GM23338 (cell line): Measurements from ENCODE around the gene PBX3. TPM values are rescaled to one million over a fixed set of nuclear protein-coding genes. Genes with fewer than 3 reads are reported as not detected.
A peak's percentile ranks its signal among the peaks of the same experiment; 100 is the strongest.

Experiments used
- ATAC-seq: fragments of 200-7000 bp; cut with Tn5 transposase; 3 replicates; pipeline ENCODE4 v1.9.1; 2020
- DNase-seq: peaks from one replicate; pipeline ENCODE4 v3.0.0-alpha.2; 2015; ENCODE audit warnings: low spot score
- H2AFZ ChIP-seq: fragments of 200-600 bp; sonication (generic); 2 replicates; pipeline ENCODE4 v1.8.0; 2016; ENCODE audit warnings: antibody characterized with exemption, mild to moderate bottlenecking, moderate library complexity
- H3F3A ChIP-seq: fragments of 200-600 bp; sonication (generic); replicated peaks from 2 replicates; pipeline ENCODE4 v1.8.0; 2017; ENCODE audit warnings: antibody characterized with exemption, mixed run types, low read depth
- H3K27ac ChIP-seq: fragments of 200-600 bp; sonication (generic); 2 replicates; pipeline ENCODE4 v1.6.1; 2016; ENCODE audit warnings: low read depth
- H3K27me3 ChIP-seq: fragments of 200-600 bp; sonication (generic); 2 replicates; pipeline ENCODE4 v1.8.0; 2016; ENCODE audit warnings: mild to moderate bottlenecking, mixed run types, moderate library complexity; ENCODE audit not compliant: insufficient read depth
- H3K36me3 ChIP-seq: fragments of 200-600 bp; sonication (generic); 2 replicates; pipeline ENCODE4 v1.8.0; 2016; ENCODE audit warnings: mild to moderate bottlenecking; ENCODE audit not compliant: insufficient read depth
- H3K4me1 ChIP-seq: fragments of 200-600 bp; sonication (generic); 2 replicates; pipeline ENCODE4 v1.8.0; 2016; ENCODE audit warnings: mild to moderate bottlenecking, moderate library complexity; ENCODE audit not compliant: insufficient read depth
- H3K4me2 ChIP-seq: fragments of 200-600 bp; sonication (generic); 2 replicates; pipeline ENCODE4 v1.7.1; 2017; ENCODE audit warnings: mixed run types
- H3K4me3 ChIP-seq: fragments of 200-600 bp; sonication (generic); 2 replicates; pipeline ENCODE4 v1.6.1; 2016; ENCODE audit warnings: mixed run types
- H3K79me2 ChIP-seq: fragments of 200-600 bp; sonication (generic); replicated peaks from 2 replicates; pipeline ENCODE4 v1.8.0; 2017; ENCODE audit warnings: mild to moderate bottlenecking; ENCODE audit not compliant: insufficient read depth
- H3K9me2 ChIP-seq: fragments of 200-600 bp; sonication (generic); 2 replicates; pipeline ENCODE4 v1.8.0; 2017; ENCODE audit not compliant: insufficient read depth
- H4K20me1 ChIP-seq: fragments of 200-600 bp; sonication (generic); replicated peaks from 2 replicates; pipeline ENCODE4 v1.8.0; 2017; ENCODE audit warnings: mild to moderate bottlenecking; ENCODE audit not compliant: insufficient read depth
- H3K27ac Mint-ChIP-seq: 2 replicates; pipeline ENCODE4 v1.8.0; 2020; ENCODE audit warnings: inconsistent platforms, mild to moderate bottlenecking, moderate library complexity, mixed read lengths
- H3K27me3 Mint-ChIP-seq: 3 replicates; pipeline ENCODE4 v1.8.0; 2022; ENCODE audit warnings: low read depth, mild to moderate bottlenecking, moderate library complexity, mixed read lengths, inconsistent platforms; ENCODE audit not compliant: insufficient read depth, poor library complexity
- H3K36me3 Mint-ChIP-seq: 3 replicates; pipeline ENCODE4 v1.8.0; 2021; ENCODE audit warnings: low read depth, mild to moderate bottlenecking, inconsistent platforms, moderate library complexity, mixed read lengths
- H3K4me1 Mint-ChIP-seq: 3 replicates; pipeline ENCODE4 v1.8.0; 2020; ENCODE audit warnings: mild to moderate bottlenecking, inconsistent platforms, mixed read lengths
- H3K4me3 Mint-ChIP-seq: 3 replicates; pipeline ENCODE4 v1.8.0; 2021; ENCODE audit warnings: moderate library complexity, mild to moderate bottlenecking, inconsistent platforms, mixed read lengths
- H3K9me3 Mint-ChIP-seq: 3 replicates; pipeline ENCODE4 v1.8.0; 2020; ENCODE audit warnings: moderate library complexity, mild to moderate bottlenecking, inconsistent platforms, mixed read lengths
- CREB1 ChIP-seq: fragments of 250-450 bp; sonication (Bioruptor Pico); IDR thresholded peaks from 2 replicates; pipeline ENCODE4 v1.5.0; 2020; ENCODE audit warnings: low read depth, mild to moderate bottlenecking, moderate library complexity
- CTCF ChIP-seq, 2 experiments: fragments of 200-600 bp in 1 of 2; sonication (generic) in 1 of 2; conservative IDR thresholded peaks; 2 replicates each; pipeline versions ENCODE4 v1.5.1 to v1.6.1; 2016 to 2017; ENCODE audit warnings: antibody characterized with exemption in 2 of 2, low read depth in 2 of 2, mild to moderate bottlenecking in 2 of 2, moderate library complexity in 1 of 2
- ETS1 ChIP-seq: IDR thresholded peaks from 2 replicates; pipeline ENCODE4 v1.6.1; 2016; ENCODE audit warnings: antibody characterized with exemption
- EZH2 ChIP-seq: fragments of 200-600 bp; sonication (generic); IDR thresholded peaks from one replicate; pipeline ENCODE4 v1.8.0; 2017; ENCODE audit warnings: antibody characterized with exemption, mild to moderate bottlenecking, low read depth; ENCODE audit not compliant: unreplicated experiment
- EZH2phosphoT487 ChIP-seq: fragments of 200-600 bp; sonication (generic); IDR thresholded peaks from one replicate; pipeline ENCODE4 v1.8.1; 2018; ENCODE audit warnings: antibody characterized with exemption; ENCODE audit not compliant: unreplicated experiment
- JUNB ChIP-seq: IDR thresholded peaks from one replicate; pipeline ENCODE4 v1.6.1; 2016; ENCODE audit warnings: antibody characterized with exemption; ENCODE audit not compliant: unreplicated experiment
- NANOG ChIP-seq: IDR thresholded peaks from 2 replicates; pipeline ENCODE4 v1.6.1; 2016; ENCODE audit warnings: antibody characterized with exemption, borderline replicate concordance
- POLR2AphosphoS5 ChIP-seq: IDR thresholded peaks from 2 replicates; pipeline ENCODE4 v1.6.1; 2016; ENCODE audit warnings: antibody characterized with exemption, low read depth
- REST ChIP-seq: IDR thresholded peaks from one replicate; pipeline ENCODE4 v1.6.1; 2018; ENCODE audit warnings: antibody characterized with exemption; ENCODE audit not compliant: unreplicated experiment
- STAT1 ChIP-seq: IDR thresholded peaks from one replicate; pipeline ENCODE4 v1.6.1; 2016; ENCODE audit warnings: antibody characterized with exemption; ENCODE audit not compliant: unreplicated experiment
- ZNF114 ChIP-seq: fragments of 250-450 bp; sonication (Bioruptor Pico); IDR thresholded peaks from 2 replicates; pipeline ENCODE4 v1.5.0; 2020; ENCODE audit warnings: mild to moderate bottlenecking, moderate library complexity
- ZNF331 ChIP-seq: fragments of 250-450 bp; sonication (Bioruptor Pico); IDR thresholded peaks from 2 replicates; pipeline ENCODE4 v1.5.0; 2020; ENCODE audit warnings: low read depth, mild to moderate bottlenecking, moderate library complexity
- polyA plus RNA-seq: library from polyadenylated mRNA; unstranded; fragments of >200 nt; fragmentation: Nextera tagmentation; extraction: Ambion mirVana; gene quantifications from 2 replicates; pipeline ENCODE4 v1.2.1, GENCODE V29; 2016
- total RNA-seq: library from RNA; depleted of rRNA; stranded (reverse); fragments of >200 nt; shearing (Covaris generic); gene quantifications from 2 replicates; pipeline ENCODE4 v1.2.3, GENCODE V29; 2014
- TF ChIP-seq, protein P1 (sequence below): fragments of 250-450 bp; sonication (Bioruptor Pico); IDR thresholded peaks from 2 replicates; pipeline ENCODE4 v1.5.0; 2020; ENCODE audit warnings: mild to moderate bottlenecking, moderate library complexity

Gene PBX3
- total and polyA plus RNA-seq, 2 experiments from 2014 or later, result 28.9 to 50.5 TPM

DNA sequence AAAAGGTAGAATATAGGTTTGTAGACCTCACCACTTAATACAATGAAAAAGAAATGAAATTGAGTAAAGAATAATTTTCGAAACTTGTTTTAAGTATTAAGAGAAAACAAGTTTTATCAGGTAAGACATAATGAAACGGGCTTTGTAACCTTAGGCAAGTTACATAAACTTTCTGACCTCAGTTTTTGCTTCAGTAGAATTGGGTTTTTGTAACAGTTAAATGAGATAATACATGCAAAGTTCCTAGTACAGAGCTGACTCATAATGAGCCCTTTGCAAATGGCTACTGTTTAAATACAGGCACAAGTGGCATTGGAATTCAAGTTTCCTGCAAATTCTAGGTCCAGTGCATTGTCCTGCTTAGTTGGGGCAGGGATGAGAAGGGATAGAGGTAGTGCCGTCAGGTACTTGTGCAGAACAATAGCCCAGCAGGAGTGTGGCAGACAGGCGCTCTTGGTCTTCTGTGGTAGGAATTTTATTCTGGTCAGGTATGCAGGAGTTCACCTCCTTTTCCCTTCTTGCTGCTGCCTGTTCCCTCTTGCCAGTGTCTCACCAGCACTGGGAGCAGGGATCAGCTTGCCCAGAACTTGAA lies 203.8 kb downstream of the PBX3 start:
- Mint-ChIP-seq H3K36me3 (peaks cover 11% of the 10 kb centered on the region), H3K27me3 (peaks cover 2% of the 10 kb centered on the region), H3K9me3 (peaks cover 8% of the 10 kb centered on the region; the same call in 2 of the 3 replicates), H3K4me1 (peaks cover 47% of the 10 kb centered on the region), H3K27ac (peak overlapping the region; percentile 98), H3K4me3 (peak overlapping the region; percentile 18; the same call in 1 of the 3 replicates)
- TF ChIP-seq JUNB (no peak), EZH2 (no peak), ZNF114 (CRISPR knock-in tag) (0 out of 2 replicates have a peak, but pooled peaks have one; percentile 51), ETS1 (no peak), POLR2AphosphoS5 (no peak), NANOG (peak; percentile 70), CTCF (conservative IDR thresholded peaks at IDR 0.05; ENCODE audit: low read depth in 2 of 2) (no peak), EZH2phosphoT487 (no peak), STAT1 (no peak), CREB1 (peak; percentile 46; the same call in 1 of the 2 replicates), ZNF331 (CRISPR knock-in tag) (no peak), REST (peak; percentile 28)
- TF ChIP-seq, protein P1, sequence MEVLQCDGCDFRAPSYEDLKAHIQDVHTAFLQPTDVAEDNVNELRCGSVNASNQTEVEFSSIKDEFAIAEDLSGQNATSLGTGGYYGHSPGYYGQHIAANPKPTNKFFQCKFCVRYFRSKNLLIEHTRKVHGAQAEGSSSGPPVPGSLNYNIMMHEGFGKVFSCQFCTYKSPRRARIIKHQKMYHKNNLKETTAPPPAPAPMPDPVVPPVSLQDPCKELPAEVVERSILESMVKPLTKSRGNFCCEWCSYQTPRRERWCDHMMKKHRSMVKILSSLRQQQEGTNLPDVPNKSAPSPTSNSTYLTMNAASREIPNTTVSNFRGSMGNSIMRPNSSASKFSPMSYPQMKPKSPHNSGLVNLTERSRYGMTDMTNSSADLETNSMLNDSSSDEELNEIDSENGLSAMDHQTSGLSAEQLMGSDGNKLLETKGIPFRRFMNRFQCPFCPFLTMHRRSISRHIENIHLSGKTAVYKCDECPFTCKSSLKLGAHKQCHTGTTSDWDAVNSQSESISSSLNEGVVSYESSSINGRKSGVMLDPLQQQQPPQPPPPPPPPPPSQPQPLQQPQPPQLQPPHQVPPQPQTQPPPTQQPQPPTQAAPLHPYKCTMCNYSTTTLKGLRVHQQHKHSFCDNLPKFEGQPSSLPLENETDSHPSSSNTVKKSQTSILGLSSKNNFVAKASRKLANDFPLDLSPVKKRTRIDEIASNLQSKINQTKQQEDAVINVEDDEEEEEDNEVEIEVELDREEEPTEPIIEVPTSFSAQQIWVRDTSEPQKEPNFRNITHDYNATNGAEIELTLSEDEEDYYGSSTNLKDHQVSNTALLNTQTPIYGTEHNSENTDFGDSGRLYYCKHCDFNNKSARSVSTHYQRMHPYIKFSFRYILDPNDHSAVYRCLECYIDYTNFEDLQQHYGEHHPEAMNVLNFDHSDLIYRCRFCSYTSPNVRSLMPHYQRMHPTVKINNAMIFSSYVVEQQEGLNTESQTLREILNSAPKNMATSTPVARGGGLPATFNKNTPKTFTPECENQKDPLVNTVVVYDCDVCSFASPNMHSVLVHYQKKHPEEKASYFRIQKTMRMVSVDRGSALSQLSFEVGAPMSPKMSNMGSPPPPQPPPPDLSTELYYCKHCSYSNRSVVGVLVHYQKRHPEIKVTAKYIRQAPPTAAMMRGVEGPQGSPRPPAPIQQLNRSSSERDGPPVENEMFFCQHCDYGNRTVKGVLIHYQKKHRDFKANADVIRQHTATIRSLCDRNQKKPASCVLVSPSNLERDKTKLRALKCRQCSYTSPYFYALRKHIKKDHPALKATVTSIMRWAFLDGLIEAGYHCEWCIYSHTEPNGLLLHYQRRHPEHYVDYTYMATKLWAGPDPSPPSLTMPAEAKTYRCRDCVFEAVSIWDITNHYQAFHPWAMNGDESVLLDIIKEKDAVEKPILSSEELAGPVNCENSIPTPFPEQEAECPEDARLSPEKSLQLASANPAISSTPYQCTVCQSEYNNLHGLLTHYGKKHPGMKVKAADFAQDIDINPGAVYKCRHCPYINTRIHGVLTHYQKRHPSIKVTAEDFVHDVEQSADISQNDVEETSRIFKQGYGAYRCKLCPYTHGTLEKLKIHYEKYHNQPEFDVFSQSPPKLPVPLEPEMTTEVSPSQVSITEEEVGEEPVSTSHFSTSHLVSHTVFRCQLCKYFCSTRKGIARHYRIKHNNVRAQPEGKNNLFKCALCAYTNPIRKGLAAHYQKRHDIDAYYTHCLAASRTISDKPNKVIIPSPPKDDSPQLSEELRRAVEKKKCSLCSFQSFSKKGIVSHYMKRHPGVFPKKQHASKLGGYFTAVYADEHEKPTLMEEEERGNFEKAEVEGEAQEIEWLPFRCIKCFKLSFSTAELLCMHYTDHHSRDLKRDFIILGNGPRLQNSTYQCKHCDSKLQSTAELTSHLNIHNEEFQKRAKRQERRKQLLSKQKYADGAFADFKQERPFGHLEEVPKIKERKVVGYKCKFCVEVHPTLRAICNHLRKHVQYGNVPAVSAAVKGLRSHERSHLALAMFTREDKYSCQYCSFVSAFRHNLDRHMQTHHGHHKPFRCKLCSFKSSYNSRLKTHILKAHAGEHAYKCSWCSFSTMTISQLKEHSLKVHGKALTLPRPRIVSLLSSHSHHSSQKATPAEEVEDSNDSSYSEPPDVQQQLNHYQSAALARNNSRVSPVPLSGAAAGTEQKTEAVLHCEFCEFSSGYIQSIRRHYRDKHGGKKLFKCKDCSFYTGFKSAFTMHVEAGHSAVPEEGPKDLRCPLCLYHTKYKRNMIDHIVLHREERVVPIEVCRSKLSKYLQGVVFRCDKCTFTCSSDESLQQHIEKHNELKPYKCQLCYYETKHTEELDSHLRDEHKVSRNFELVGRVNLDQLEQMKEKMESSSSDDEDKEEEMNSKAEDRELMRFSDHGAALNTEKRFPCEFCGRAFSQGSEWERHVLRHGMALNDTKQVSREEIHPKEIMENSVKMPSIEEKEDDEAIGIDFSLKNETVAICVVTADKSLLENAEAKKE, result peak; percentile 99
- H3K4me2 ChIP-seq, result peak overlapping the region; percentile 49
- H3K79me2 ChIP-seq, result no peaks in the 10 kb centered on the region
- no peaks in the 10 kb centered on the region for H4K20me1 ChIP-seq
- no peaks in the 10 kb centered on the region for H3K36me3 ChIP-seq
- H3K27ac ChIP-seq, result peak overlapping the region; percentile 86
- H3K4me3 ChIP-seq, result no peak overlapping the region
- peaks cover 28% of the 10 kb centered on the region for H3K4me1 ChIP-seq
- no peaks in the 10 kb centered on the region for H3K9me2 ChIP-seq
- no peak overlapping the region for H2AFZ ChIP-seq
- H3F3A ChIP-seq, result no peaks in the 10 kb centered on the region
- H3K27me3 ChIP-seq, result no peaks in the 10 kb centered on the region
- DNase-seq, result peak; percentile 97
- peak; percentile 98 for ATAC-seq
